Neutrophil (primary cell): Measurements from ENCODE around the gene C14orf119.

Experiments used
- H3K27ac ChIP-seq: fragments of 200-600 bp; sonication (generic); 2 replicates; pipeline ENCODE4 v1.5.1; 2016; ENCODE audit warnings: mild to moderate bottlenecking, moderate library complexity
- H3K27me3 ChIP-seq: fragments of 200-600 bp; sonication (generic); 2 replicates; pipeline ENCODE4 v1.6.0; 2016; ENCODE audit warnings: mild to moderate bottlenecking
- H3K36me3 ChIP-seq: fragments of 200-600 bp; sonication (generic); 2 replicates; pipeline ENCODE4 v1.5.1; 2017
- H3K4me1 ChIP-seq, 2 experiments: fragments of 200-600 bp in 1 of 2; sonication (generic) in 1 of 2; 1 replicate in 1 of 2; 2 replicates in 1 of 2; pipeline versions ENCODE4 v1.5.1 to v1.6.1; 2013 to 2016; ENCODE audit warnings: low read depth in 1 of 2, low read length in 1 of 2, mild to moderate bottlenecking in 1 of 2, moderate library complexity in 1 of 2; ENCODE audit not compliant: control insufficient read depth in 1 of 2, insufficient read depth in 1 of 2
- H3K4me3 ChIP-seq, 2 experiments: fragments of 200-600 bp in 1 of 2; sonication (generic) in 1 of 2; 1 replicate in 1 of 2; 2 replicates in 1 of 2; pipeline ENCODE4 v1.5.1; 2013 to 2016; ENCODE audit warnings: low read depth in 1 of 2, low read length in 1 of 2, mild to moderate bottlenecking in 1 of 2, moderate library complexity in 1 of 2
- H3K9me3 ChIP-seq: fragments of 200-600 bp; sonication (generic); 2 replicates; pipeline ENCODE4 v1.5.1; 2016
- TF ChIP-seq, protein P1 (sequence below): fragments of 200-600 bp; sonication (generic); IDR thresholded peaks from 2 replicates; pipeline ENCODE4 v1.5.1; 2016; ENCODE audit warnings: antibody characterized with exemption

The C14orf119 gene

DNA sequence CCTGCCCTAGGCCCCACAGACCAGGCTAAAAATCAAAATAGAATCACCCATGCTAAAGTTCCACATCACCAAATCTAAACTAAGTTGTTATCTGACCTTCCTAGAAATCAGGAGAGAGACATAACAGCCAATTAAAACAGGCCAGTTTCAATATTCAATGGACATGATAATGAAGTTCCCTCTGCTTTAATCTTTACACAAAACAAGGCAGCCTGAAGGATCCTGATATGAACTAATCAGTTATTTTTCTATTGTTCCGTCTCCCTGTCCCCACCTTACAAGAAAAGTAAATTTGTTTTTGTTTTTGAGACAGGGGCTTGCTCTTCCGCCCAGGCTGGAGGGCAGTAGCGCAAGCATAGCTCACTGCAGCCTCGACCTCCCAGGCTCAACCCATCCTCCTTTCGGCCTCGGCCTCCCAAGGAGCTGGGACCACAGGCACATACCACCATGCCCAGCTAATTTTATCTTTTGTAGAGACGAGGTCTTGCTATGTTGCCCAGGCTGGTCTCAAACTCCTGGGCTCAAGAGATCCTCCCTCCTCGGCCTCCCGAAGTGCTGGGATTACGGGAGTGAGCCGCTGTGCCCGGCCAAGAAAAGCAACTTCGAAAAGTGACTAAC is 29.1 kb downstream of the C14orf119 start:
- H3K27ac ChIP-seq, result no peak overlapping the region
- TF ChIP-seq, protein P1, sequence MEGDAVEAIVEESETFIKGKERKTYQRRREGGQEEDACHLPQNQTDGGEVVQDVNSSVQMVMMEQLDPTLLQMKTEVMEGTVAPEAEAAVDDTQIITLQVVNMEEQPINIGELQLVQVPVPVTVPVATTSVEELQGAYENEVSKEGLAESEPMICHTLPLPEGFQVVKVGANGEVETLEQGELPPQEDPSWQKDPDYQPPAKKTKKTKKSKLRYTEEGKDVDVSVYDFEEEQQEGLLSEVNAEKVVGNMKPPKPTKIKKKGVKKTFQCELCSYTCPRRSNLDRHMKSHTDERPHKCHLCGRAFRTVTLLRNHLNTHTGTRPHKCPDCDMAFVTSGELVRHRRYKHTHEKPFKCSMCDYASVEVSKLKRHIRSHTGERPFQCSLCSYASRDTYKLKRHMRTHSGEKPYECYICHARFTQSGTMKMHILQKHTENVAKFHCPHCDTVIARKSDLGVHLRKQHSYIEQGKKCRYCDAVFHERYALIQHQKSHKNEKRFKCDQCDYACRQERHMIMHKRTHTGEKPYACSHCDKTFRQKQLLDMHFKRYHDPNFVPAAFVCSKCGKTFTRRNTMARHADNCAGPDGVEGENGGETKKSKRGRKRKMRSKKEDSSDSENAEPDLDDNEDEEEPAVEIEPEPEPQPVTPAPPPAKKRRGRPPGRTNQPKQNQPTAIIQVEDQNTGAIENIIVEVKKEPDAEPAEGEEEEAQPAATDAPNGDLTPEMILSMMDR, result no peak
- H3K27me3 ChIP-seq, result no peaks in the 10 kb centered on the region
- no peak overlapping the region for H3K4me3 ChIP-seq
- H3K9me3 ChIP-seq, result no peaks in the 10 kb centered on the region
- peaks cover 42 to 46% of the 10 kb centered on the region in 2 experiments for H3K4me1 ChIP-seq
- H3K36me3 ChIP-seq, result no peaks in the 10 kb centered on the region

DNA sequence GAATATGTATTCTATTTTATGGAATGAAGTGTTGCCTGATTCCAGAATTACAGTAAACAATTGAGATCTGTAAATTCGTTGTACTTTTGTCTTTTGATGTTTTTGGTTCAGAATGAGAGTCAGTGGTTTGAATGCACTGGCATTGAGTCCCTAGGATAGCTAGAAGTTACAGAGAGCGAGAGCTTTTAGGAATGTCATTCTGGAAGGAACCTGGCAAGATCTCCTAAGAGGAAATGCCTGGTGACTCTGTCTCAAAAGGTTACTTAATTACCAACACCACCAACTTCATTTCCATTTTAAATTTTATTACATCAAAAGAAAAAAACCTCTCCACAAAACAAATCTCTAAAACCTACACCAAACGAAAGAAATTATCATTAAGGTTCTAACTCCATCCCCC is 29.7 kb downstream of the C14orf119 start:
- Histone ChIP-seq H3K27me3 (no peaks in the 10 kb centered on the region), H3K27ac (no peak overlapping the region), H3K4me1 (peaks cover 42 to 46% of the 10 kb centered on the region in 2 experiments), H3K4me3 (no peak overlapping the region), H3K9me3 (no peaks in the 10 kb centered on the region), H3K36me3 (no peaks in the 10 kb centered on the region)
- TF ChIP-seq, protein P1, result no peak

DNA sequence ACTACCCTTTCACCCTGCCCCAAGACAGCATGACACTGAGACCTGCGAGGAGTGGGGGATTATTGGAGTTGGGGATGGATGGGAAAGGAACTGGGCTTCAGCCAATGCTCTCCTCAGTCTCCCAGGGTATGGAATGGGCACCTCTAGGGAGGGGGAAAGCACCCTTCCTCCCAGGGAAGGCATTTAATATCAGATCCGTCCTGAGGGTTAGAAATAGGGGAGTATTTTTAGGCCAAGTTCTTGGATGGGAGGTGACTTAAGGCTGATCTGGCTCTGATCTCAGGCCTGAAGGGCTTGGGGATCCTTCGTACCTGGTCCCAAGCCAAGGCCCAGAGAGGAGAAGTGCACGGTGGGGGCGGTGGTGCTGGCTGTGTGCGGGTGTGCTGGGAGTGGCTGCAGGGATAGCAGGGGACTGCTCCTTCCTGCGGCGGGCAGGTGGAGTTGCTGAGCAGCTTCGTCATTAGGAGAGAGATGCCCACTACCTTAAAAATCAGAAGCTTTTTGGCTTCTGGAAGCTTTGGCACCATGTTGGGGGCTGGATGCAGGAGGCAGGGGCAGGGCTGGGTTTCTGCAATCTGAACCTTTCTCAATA is 30.7 kb downstream of the C14orf119 start:
- no peaks in the 10 kb centered on the region for H3K9me3 ChIP-seq
- no peak overlapping the region for H3K27ac ChIP-seq
- no peaks in the 10 kb centered on the region for H3K36me3 ChIP-seq
- peaks cover 41 to 46% of the 10 kb centered on the region in 2 experiments for H3K4me1 ChIP-seq
- no peak overlapping the region for H3K4me3 ChIP-seq
- no peaks in the 10 kb centered on the region for H3K27me3 ChIP-seq
- TF ChIP-seq, protein P1, result no peak

DNA sequence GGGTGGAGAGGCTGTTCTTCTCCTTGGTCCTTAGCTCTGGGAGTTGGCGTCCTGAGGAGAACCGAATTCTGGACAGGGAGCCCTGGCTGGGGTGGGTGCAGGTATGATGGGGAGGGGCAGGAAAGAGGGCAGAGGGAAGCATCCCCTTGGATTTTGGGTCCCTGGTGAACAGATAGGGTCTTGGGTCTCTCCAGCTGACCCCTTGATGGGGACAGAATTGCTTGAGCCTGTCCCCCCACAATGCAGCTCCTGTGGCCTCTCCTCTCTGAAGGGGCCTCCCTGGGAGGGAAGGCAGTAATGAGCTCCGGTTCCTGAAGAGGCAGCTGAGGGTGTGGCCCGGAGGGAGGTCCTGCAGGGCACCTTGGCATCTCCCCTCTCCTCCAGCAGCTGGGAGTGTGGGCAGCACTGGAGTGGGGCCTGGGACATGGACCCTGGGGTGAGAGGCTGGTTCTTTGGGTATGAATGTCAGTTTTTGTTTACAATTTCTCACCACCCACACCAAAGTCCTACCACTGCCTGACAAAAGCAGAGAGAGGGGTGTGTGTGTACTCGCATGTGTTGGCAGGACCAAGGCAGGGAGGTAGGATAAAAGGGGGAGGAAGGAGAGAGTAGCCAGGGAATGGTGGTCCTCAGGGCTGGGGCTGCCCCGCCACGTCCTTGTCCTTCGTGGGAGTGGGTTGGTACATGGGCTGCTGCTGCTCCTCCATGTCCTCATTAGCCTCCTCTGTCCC is 31.4 kb downstream of the C14orf119 start:
- no peaks in the 10 kb centered on the region for H3K36me3 ChIP-seq
- no peak overlapping the region for H3K27ac ChIP-seq
- TF ChIP-seq, protein P1, result no peak
- H3K4me3 ChIP-seq, result no peak overlapping the region
- peaks cover 47 to 49% of the 10 kb centered on the region in 2 experiments for H3K4me1 ChIP-seq
- H3K9me3 ChIP-seq, result no peaks in the 10 kb centered on the region
- H3K27me3 ChIP-seq, result no peaks in the 10 kb centered on the region

DNA sequence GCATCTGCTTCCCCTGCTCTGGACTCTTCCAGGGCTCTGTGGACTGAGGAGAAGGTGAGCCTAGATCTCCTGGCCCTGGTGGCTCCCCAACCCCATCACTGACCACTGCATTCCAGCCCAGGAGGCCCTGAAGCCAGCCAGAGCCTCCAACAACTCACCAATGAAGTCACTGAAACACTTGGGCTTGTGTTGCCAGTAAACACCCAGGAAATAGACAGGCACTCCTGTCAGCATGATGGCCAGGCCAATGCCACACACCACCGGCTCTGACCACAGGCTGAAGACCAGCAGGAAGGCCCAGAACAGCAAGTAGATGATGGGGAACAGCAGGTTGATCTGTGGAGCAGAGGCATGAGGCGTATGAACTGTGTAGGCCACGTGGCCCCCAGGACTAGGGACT is 32.6 kb downstream of the C14orf119 start:
- Histone ChIP-seq H3K4me3 (no peak overlapping the region), H3K4me1 (peaks cover 47 to 49% of the 10 kb centered on the region in 2 experiments), H3K36me3 (no peaks in the 10 kb centered on the region), H3K27ac (no peak overlapping the region), H3K27me3 (no peaks in the 10 kb centered on the region), H3K9me3 (no peaks in the 10 kb centered on the region)
- TF ChIP-seq, protein P1, result no peak
